Superior temporal gyrus (tissue), 1 donor: Measurements from ENCODE around the gene TENM4.

Experiments
- DNase-seq: peaks from one replicate; pipeline ENCODE4 v3.0.0-alpha.2; 2016; ENCODE audit errors: extremely low spot score

The TENM4 gene

DNA sequence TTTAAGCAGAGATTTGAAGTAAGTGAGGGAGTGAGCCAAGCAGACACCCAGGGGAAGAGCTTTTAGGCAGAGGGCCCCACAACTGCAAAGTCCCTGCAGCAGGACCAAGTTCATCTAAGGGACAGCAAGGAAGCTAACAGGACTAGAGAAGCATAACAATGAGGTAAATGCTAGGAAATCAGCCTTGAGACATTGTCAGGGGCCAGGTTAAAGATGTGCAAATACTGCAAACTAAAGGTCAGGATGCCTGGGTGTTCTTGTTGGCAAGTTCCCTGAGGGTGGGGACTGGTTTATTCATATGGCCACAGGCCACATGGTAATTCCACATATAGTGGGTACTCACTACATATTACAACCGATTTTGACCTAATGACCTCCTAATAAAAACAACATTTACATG lies 467.0 kb downstream of the TENM4 start:
- DNase-seq = no peak

DNA sequence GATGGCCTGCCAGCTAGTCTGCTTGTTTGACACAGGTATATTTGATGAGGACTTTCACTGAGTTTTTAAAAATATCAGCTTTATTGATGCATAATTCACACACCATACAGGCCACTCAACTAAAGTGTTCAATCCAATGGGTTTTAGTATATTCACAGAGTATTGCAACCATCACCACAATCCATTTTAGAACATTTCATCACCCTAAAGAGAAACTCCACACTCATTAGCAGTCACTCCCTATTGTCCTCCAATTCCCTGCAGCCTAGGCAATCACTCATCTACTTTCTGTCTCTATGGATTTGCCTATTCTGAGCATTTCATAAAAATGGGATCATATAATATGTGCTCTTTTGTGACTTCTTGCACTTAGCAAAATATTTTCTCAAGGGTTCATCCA lies 468.2 kb downstream of the TENM4 start:
- no peak for DNase-seq

DNA sequence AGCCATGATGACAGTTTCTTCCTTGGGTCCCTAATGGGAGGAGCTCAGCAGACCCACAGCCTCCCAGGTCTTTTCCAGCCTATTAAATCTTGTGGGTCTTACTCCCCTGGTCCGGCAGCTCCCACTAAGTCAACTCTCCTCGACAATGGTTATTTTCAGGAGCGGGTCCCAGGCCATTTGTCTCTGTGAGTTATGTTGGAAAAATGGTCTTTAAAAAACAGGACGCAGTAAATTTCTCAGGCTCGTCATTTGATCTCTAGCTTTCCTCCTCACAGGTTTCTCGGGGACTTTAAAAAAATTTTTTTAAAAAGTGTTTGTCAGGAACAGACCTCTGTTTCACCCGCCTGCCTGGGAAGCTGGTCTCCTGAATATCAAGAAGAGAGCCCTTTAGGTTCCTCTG lies 468.7 kb downstream of the TENM4 start:
- DNase-seq = no peak

- no peak for DNase-seq
Measured at GRCh38 chr11:78967811-78968210, 473.0 kb downstream of the TENM4 start.

DNA sequence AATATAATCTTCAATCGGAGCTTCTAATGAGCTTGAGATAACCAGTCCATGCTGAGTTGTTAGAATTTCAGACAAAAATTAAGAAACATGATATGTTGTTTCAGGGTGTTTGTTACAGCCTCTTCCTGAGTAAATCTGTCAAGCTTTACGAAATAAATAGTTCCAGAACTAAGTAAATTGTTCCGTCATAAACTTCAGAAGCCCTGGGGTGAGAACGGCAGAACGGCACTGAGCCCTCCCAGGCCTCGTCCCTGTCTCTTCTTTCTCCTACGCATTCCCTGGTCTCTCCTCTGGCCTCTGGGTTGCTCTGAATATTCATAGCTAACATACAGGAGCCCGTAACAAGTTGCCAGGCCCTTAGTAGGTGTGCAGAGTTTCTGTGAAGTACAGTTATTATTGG lies 475.4 kb downstream of the TENM4 start:
- DNase-seq = no peak

DNA sequence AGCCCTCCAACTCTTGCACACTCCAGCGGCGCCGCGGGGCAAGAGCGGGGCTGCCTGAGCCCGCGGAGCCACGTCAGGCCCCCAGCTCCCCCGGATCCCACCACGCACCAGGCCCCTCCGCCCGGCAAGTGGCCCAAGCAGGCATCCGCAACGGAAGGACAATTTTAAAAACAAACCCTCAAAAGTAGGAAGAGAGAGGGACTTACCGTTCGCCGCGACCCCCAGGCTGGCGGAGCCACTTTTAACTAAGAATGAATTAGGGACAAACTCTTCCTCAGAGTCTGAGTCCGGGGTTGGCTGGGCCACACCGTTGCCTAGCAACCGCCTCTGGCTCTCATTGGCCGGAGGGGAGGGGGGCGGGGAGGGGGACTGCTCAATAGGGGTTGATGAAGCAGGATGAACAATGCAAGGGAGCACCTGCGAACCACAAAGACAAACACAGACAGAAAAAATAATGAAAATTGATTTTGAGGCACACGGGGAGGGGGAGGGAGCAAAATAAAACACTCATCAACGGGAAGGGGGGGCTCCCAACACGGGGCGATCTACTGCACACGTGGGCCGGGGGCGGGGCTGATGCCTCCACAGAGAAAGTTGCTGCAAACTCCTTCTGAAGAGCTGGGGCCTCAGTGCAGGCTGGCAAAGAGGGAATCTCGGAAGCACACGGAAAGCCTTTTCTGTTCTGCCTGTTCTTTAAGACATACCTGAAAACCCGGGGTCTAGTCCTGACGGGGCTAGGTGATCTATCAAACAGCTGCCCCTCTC lies 478.7 kb downstream of the TENM4 start:
- DNase-seq = peak; percentile 52

DNA sequence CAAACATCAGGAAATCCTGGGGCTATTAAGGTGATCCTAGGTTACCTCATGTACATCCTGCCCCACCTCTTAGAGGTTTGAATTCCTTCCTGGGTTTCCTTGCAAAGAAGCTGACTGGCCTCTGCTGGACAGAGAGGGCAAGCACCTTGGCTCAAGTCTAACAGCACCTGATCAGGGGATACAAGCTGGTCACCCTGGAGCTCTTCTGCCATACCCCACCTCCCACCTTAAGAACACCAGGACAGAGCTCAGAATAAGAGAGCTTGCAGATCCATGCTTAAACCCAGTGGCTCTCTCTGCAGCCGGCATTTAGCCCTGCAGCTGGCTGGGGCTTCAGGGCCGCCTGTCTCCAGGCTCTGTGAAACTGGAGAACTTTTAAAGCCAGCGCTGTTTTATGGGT lies 479.6 kb downstream of the TENM4 start:
- no peak for DNase-seq

DNA sequence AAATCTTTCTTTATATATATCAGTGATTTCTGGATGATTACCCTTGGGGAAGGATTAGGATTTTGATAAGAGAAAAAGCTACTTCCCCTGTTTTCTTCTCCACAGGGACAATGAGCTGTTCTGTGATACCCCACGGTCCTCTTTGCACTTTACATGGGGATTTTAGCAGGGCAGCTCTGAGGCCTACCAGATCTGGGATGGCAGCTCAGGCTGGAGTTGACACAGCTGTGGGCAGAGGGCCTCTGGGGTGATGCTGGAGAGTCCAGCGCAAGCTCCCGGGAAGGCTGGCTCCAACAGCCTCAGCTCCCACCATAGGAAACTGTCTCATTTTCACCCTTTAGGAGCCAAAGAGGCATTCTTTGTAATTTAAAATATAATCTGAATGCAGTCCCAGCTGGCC lies 482.4 kb downstream of the TENM4 start:
- no peak for DNase-seq

- no peak for DNase-seq
Measured at GRCh38 chr11:78957476-78958245, 483.2 kb downstream of the TENM4 start.

DNA sequence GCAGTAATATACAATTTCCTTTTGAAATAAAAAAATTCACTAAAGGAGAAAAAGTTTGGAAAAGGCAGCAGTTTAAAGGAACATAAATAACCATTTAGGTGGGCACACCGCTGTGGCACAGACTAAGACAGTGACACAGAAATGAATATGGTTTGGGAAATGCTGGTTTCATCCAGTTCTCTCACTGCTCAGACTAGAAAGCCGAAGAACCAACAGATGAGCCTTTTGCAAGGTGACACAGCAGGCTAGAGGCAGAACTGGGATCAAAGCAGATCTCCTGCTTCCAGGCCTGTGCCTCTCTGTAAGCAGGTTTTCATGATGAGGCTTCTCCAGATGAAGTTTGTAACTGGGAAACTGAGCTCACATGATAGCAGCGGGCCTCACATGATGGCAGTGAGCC lies 486.1 kb downstream of the TENM4 start:
- no peak for DNase-seq

GRCh38 chr11:78954261-78954660 lies 486.6 kb downstream of the TENM4 start:
- peak; percentile 45 for DNase-seq

DNA sequence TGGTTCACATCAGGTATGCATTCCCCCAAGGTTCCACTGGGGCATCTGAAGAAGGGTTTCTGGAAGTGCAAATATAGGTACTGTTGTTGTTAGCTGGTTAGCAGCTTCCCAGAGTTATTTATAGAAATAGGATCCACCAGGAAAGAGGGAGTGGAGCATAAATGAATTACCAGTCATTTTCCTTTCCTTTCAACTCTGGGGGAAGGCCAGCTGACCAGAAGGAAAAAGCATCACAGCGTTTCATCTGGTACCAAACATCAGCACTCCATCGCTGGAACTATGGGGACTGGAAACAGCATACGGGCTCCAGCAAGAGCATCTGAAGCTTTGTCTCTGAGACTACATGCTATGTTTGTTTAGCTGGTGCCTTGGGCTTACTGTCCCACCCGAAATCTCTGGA lies 487.9 kb downstream of the TENM4 start:
- DNase-seq = no peak

GRCh38 chr11:78952175-78952574 lies 488.7 kb downstream of the TENM4 start:
- DNase-seq = no peak

DNA sequence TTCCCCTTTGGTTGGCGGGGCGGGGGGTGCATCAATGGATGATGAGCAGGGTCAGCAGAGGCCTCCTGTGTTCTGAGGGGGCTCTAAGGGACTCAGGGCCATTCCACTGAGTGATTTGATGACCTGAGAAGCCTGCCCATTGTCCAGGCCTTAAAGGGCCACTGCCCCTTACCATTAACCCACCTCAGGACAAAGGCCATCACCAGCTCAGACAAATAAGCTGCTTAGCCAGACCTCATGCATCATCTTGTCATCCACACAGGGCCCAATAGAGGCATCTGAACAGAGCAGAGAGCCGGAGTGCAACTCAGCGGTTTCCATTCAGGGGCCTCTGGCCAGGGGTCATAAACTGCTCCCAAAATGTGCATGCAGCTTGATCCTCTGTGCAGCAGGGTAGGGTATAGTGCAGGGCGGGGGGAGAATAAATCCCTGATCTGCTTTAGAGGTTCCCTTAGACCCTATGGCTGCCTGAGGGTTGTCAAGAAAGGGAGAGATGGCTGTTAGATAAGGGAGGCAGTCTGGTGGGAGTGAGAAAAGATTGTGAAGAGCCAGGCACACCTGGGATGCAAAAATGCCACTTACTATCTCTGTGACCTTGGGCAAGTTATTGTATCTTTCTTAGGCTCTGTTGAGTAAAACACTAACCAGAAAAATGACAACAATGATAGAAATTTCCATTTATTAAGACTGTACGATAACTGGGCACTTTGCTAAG lies 490.7 kb downstream of the TENM4 start:
- no peak for DNase-seq

DNA sequence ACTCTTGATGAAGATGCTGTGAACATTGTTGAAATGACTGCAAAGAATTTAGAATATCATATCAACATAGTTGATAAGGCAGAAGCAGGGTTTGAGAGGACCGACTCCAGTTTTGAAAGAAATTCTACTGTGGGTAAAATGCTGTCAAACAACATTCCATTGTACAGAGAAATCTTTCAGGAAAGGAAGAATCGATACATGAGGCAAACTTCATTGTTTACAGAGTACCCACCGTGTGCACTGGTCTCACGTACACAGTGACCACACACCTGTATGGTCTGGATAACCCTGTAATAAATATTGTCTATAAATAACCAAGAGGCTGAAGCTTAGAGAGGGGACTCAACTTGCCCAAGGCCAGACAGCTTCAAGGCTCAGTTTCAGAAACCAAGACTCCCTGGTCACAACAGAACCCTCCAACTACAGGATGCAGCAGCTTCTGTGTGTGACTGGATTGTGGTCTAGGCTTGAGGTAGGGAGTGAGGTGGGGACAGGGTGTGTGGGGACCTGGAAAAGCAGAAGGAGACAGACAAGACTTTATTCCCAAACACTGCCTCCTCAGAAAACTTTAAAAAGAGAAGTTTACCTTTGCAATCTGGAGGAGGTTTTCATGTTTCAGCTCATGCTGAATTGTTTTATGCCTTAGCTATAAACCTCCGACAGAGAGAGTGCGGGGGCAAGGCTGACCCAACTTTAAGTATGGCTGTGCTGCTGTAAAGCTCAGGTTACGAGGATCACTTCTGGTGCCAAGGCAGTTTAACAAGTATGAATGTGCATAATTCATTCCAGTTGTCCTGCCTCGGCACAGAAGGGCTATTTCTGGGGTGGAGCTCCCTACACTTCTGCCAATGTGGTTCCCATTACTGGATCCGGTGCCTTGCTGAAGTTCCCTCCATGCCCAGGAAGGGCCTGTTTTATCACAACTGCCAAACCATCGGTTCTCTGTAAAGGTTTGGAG lies 493.6 kb downstream of the TENM4 start:
- no peak for DNase-seq

- DNase-seq = no peak
Measured at GRCh38 chr11:78943841-78944240, 497.0 kb downstream of the TENM4 start.

GRCh38 chr11:78943154-78943553 lies 497.7 kb downstream of the TENM4 start:
- no peak for DNase-seq

- no peak for DNase-seq
Measured at GRCh38 chr11:78941226-78941851, 499.5 kb downstream of the TENM4 start.

DNA sequence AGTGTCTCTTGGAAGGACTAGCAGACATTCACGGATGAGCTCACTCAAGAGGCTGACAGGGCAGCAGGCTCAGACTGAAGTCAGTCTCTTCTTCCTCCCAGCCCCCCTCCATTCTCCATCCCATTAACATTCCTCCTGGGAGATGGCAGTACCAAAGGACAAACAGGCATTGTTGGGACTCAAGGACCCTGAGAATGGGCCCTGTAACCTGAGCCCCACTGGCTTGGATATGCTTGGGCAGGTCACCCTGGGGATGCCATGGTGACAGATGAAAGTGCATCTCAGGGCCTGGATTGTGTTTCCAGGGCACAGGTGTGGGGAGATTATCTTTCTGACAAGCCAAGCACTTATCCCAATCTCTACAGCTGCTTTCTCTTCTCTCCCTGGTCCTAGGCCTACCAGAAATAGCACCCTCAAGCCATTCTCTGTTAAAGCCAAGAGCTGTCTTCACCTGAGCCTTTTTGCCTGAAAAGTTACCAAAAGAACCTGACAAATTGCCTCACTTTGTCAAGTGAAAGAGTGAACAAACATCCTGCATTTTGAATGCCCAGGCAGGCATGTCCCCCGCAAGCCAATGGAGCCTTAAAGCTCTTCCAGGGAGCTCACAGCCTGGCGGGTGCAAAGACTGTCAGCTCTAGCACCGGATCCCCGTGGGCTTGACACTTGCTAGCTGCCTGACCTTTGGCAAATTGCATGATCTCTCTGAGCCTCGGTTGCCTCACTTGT lies 500.2 kb downstream of the TENM4 start:
- DNase-seq = no peak

DNA sequence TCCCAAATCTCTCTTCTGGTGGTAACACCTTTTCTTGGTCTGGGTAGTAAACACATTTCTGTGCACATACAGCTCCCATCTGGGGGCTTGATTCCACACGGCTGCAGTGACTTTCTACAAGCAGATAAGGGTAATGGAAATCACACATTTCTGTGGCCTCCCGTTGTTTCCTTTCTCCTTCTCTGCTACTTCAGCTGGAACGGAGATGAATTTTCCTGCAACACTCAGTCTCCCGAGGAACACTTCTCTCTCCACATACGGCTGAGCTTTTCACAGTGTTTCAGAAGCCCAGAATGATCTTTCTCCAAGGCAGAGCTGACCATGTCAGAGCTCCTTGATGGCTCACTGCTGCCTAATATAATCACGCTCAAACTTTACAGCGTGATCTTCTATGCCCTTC lies 501.9 kb downstream of the TENM4 start:
- DNase-seq = no peak
